Measurements from ENCODE around the gene SCO1.
"Not testable (repeated sequence)": the region's sequence is repeated elsewhere in the genome, so short reads cannot be mapped to it uniquely, and the experiment has no call there.

Gene SCO1

GRCh38 chr17:10724546-10725195 lies 27.3 kb upstream of the SCO1 start:
- DNase-seq = no peak

GRCh38 chr17:10718547-10718946 lies 21.2 kb upstream of the SCO1 start:
- DNase-seq = no peak

GRCh38 chr17:10716218-10716617 lies 18.9 kb upstream of the SCO1 start:
- no peak for DNase-seq

GRCh38 chr17:10713318-10713717 lies 16.0 kb upstream of the SCO1 start:
- no peak for DNase-seq

- DNase-seq = no peak
These were observed 8.4 kb upstream of the SCO1 start for GRCh38 chr17:10705727-10706126.

GRCh38 chr17:10702574-10702973 lies 5.2 kb upstream of the SCO1 start:
- no peak for DNase-seq

GRCh38 chr17:10699856-10700255 lies 2.5 kb upstream of the SCO1 start:
- no peak for DNase-seq

GRCh38 chr17:10698096-10698818 lies 924 bp upstream of the SCO1 start:
- no peak for DNase-seq

- DNase-seq = not testable (repeated sequence)
These were observed 1.4 kb downstream of the SCO1 start for GRCh38 chr17:10695875-10696407.

- no peak for DNase-seq
These were observed 9.8 kb downstream of the SCO1 start for GRCh38 chr17:10687499-10687898.

- DNase-seq = no peak
These were observed 13.5 kb downstream of the SCO1 start for GRCh38 chr17:10683853-10684252.

- no peak for DNase-seq
These were observed 15.4 kb downstream of the SCO1 start for GRCh38 chr17:10681866-10682446.

- no peak for DNase-seq
These were observed 22.6 kb downstream of the SCO1 start for GRCh38 chr17:10674704-10675103.

GRCh38 chr17:10673312-10673711 lies 24.0 kb downstream of the SCO1 start:
- DNase-seq = no peak

GRCh38 chr17:10668775-10669174 lies 28.6 kb downstream of the SCO1 start:
- no peak for DNase-seq

GRCh38 chr17:10666906-10667305 lies 30.4 kb downstream of the SCO1 start:
- DNase-seq = no peak

- DNase-seq = no peak
These were observed 32.8 kb downstream of the SCO1 start for GRCh38 chr17:10664571-10664970.

- no peak for DNase-seq
These were observed 34.1 kb downstream of the SCO1 start for GRCh38 chr17:10663231-10663630.

GRCh38 chr17:10661437-10661836 lies 35.9 kb downstream of the SCO1 start:
- no peak for DNase-seq

GRCh38 chr17:10657879-10658278 lies 39.5 kb downstream of the SCO1 start:
- DNase-seq = no peak

GRCh38 chr17:10657148-10657547 lies 40.2 kb downstream of the SCO1 start, which contains the start of gene MYH3:
Gene MYH3 (minus strand): TSS chr17:10657309. CDS start chr17:10655064, 2,245 bp downstream.
- no peak for DNase-seq

- DNase-seq = no peak
These were observed 43.3 kb downstream of the SCO1 start for GRCh38 chr17:10653987-10654386.

GRCh38 chr17:10652984-10653659 lies 44.2 kb downstream of the SCO1 start:
- DNase-seq = no peak
